Measurements from ENCODE around the gene NPLOC4.

Gene NPLOC4

GRCh38 chr17:81552244-81553017 is 84.5 kb downstream of the NPLOC4 start, which contains the start of gene FAAP100:
Gene FAAP100, minus strand, starts transcription at chr17:81552353. Its CDS starts 23 bp downstream, at chr17:81552330.
- H3K4me3 ChIP-seq (ENCODE audit: control insufficient read depth, low read depth, low read length), result peak within 1 kb of the TSS; percentile 78
- TF ChIP-seq, protein P1, sequence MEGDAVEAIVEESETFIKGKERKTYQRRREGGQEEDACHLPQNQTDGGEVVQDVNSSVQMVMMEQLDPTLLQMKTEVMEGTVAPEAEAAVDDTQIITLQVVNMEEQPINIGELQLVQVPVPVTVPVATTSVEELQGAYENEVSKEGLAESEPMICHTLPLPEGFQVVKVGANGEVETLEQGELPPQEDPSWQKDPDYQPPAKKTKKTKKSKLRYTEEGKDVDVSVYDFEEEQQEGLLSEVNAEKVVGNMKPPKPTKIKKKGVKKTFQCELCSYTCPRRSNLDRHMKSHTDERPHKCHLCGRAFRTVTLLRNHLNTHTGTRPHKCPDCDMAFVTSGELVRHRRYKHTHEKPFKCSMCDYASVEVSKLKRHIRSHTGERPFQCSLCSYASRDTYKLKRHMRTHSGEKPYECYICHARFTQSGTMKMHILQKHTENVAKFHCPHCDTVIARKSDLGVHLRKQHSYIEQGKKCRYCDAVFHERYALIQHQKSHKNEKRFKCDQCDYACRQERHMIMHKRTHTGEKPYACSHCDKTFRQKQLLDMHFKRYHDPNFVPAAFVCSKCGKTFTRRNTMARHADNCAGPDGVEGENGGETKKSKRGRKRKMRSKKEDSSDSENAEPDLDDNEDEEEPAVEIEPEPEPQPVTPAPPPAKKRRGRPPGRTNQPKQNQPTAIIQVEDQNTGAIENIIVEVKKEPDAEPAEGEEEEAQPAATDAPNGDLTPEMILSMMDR (IDR thresholded peaks at IDR 0.05; ENCODE audit: control insufficient read depth, insufficient read depth, low read depth, low read length, missing control alignments), result no peak
- no peak for DNase-seq (ENCODE audit: low read depth)

DNA sequence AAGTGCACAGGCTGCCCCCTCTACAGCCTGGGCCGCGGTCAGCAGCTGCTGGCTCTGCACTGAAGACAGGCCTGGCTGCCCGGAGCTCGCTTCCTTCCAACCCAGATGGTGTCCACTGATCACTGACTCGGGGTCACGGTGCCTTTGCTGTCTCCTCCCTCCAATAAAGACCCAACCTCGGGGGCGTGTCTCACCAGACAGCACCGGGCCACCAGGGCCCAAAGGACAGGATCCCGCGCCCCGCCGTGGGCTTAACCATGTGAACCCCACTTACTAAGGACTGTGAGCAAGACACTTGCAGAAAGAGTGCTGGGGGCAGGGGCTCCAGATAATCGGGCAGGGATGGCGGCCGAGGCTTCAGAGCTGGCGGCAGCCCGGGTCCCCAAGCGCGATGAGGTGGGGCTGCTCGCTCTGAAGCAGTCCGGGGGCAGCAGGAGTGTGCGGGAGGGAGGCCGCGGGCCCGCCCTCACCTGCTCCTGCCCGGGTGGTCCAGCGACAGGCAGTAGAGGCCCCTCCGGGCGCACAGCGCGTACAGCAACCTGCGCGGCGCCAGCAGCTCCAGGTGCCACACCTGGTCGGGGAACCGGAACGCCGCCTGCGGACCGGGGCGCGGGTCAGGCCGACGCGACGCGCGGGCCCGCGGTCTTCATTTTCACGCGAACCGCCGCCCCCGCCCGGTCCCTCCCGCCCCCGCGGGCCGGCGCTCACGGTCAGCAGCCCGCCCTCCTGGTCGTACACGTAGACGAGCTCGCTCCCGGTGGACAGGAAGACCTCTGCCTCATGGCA is 85.3 kb downstream of the NPLOC4 start:
- TF ChIP-seq, protein P1 (IDR thresholded peaks at IDR 0.05; ENCODE audit: control insufficient read depth, insufficient read depth, low read depth, low read length, missing control alignments), result no peak
- no peak for DNase-seq (ENCODE audit: low read depth)
- peak overlapping the region; percentile 78 for H3K4me3 ChIP-seq (ENCODE audit: control insufficient read depth, low read depth, low read length)

- DNase-seq (ENCODE audit: low read depth), result no peak
- peak overlapping the region; percentile 78 for H3K4me3 ChIP-seq (ENCODE audit: control insufficient read depth, low read depth, low read length)
- TF ChIP-seq, protein P1 (IDR thresholded peaks at IDR 0.05; ENCODE audit: control insufficient read depth, insufficient read depth, low read depth, low read length, missing control alignments), result no peak
Observed at GRCh38 chr17:81550830-81551457, 86.0 kb downstream of the NPLOC4 start.

DNA sequence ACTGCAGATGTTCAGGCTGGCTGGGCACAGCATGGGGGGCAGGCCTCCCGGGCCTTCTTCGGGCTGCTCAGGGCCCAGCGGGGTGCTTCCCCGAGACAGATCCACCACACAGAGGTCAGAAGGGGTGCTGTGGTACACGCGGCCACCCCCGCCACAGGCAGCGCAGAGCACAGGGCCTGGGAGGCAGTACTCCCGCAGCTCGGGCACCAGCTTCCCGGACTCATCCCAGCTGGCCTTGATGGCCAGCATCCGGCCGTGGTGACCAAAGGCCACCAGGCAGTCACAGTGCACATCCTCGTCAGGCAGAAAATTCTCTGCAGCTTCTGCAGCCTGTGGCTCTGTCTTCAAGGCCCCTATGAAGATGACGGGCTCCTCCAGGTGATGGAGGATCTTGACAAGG is 86.6 kb downstream of the NPLOC4 start:
- TF ChIP-seq, protein P1 (IDR thresholded peaks at IDR 0.05; ENCODE audit: control insufficient read depth, insufficient read depth, low read depth, low read length, missing control alignments), result no peak
- DNase-seq (ENCODE audit: low read depth), result no peak
- H3K4me3 ChIP-seq (ENCODE audit: control insufficient read depth, low read depth, low read length), result no peak overlapping the region

GRCh38 chr17:81549826-81550225 is 87.1 kb downstream of the NPLOC4 start:
- no peak for DNase-seq (ENCODE audit: low read depth)
- TF ChIP-seq, protein P1 (IDR thresholded peaks at IDR 0.05; ENCODE audit: control insufficient read depth, insufficient read depth, low read depth, low read length, missing control alignments), result no peak
- H3K4me3 ChIP-seq (ENCODE audit: control insufficient read depth, low read depth, low read length), result no peak overlapping the region

- no peak for DNase-seq (ENCODE audit: low read depth)
- no peak overlapping the region for H3K4me3 ChIP-seq (ENCODE audit: control insufficient read depth, low read depth, low read length)
- TF ChIP-seq, protein P1 (IDR thresholded peaks at IDR 0.05; ENCODE audit: control insufficient read depth, insufficient read depth, low read depth, low read length, missing control alignments), result no peak
Observed at GRCh38 chr17:81549031-81549557, 87.8 kb downstream of the NPLOC4 start.
